Nephron (organoid): ENCODE data around the gene TPCN2.

Experiments used
- H3K27ac Mint-ChIP-seq, 3 experiments: 2 replicates each; pipeline ENCODE4 v1.8.0; 2020; ENCODE audit warnings: mixed read lengths in 3 of 3, mild to moderate bottlenecking in 2 of 3, moderate library complexity in 1 of 3
- H3K27me3 Mint-ChIP-seq: 2 replicates; pipeline ENCODE4 v1.8.0; 2021; ENCODE audit warnings: low read depth, mild to moderate bottlenecking, moderate library complexity, mixed read lengths
- H3K36me3 Mint-ChIP-seq: 2 replicates; pipeline ENCODE4 v1.8.0; 2020; ENCODE audit warnings: low read depth, mixed read lengths
- H3K4me1 Mint-ChIP-seq: 2 replicates; pipeline ENCODE4 v1.8.0; 2020; ENCODE audit warnings: mixed read lengths
- H3K4me3 Mint-ChIP-seq, 3 experiments: 2 replicates each; pipeline ENCODE4 v1.8.0; 2020; ENCODE audit warnings: mild to moderate bottlenecking in 3 of 3, mixed read lengths in 3 of 3, moderate library complexity in 2 of 3
- H3K9me3 Mint-ChIP-seq: 2 replicates; pipeline ENCODE4 v1.8.0; 2020; ENCODE audit warnings: mixed read lengths
- CTCF ChIP-seq, 3 experiments: fragments of 200-600 bp; sonication (generic); IDR thresholded peaks; one replicate each; pipeline ENCODE4 v1.5.0; 2021; ENCODE audit warnings: antibody characterized with exemption in 3 of 3; ENCODE audit not compliant: unreplicated experiment in 3 of 3

The TPCN2 gene

GRCh38 chr11:69063652-69064260, 15.0 kb downstream of the TPCN2 start:
- no peak overlapping the region for H3K27ac Mint-ChIP-seq
- peaks cover 2% of the 10 kb centered on the region for H3K4me1 Mint-ChIP-seq
- H3K36me3 Mint-ChIP-seq: no peaks in the 10 kb centered on the region
- H3K27me3 Mint-ChIP-seq: peaks cover 4% of the 10 kb centered on the region
- no peaks in the 10 kb centered on the region for H3K9me3 Mint-ChIP-seq
- TF ChIP-seq CTCF (IDR thresholded peaks at IDR 0.05; ENCODE audit: unreplicated experiment in 3 of 3): no peak
- H3K4me3 Mint-ChIP-seq: no peak overlapping the region

GRCh38 chr11:69064394-69064957, 15.7 kb downstream of the TPCN2 start:
- TF ChIP-seq CTCF (IDR thresholded peaks at IDR 0.05; ENCODE audit: unreplicated experiment in 3 of 3): no peak
- Mint-ChIP-seq H3K4me3 (no peak overlapping the region), H3K27ac (no peak overlapping the region), H3K27me3 (peaks cover 4% of the 10 kb centered on the region), H3K4me1 (no peaks in the 10 kb centered on the region), H3K9me3 (no peaks in the 10 kb centered on the region), H3K36me3 (no peaks in the 10 kb centered on the region)

GRCh38 chr11:69065147-69065710, 16.5 kb downstream of the TPCN2 start:
- H3K36me3 Mint-ChIP-seq: peaks cover under 1% of the 10 kb centered on the region
- H3K27me3 Mint-ChIP-seq: peaks cover under 1% of the 10 kb centered on the region
- TF ChIP-seq CTCF (IDR thresholded peaks at IDR 0.05; ENCODE audit: unreplicated experiment in 3 of 3): no peak
- H3K9me3 Mint-ChIP-seq: no peaks in the 10 kb centered on the region
- no peaks in the 10 kb centered on the region for H3K4me1 Mint-ChIP-seq
- no peak overlapping the region for H3K27ac Mint-ChIP-seq
- H3K4me3 Mint-ChIP-seq: no peak overlapping the region

GRCh38 chr11:69066122-69067112, 17.7 kb downstream of the TPCN2 start:
- TF ChIP-seq CTCF (IDR thresholded peaks at IDR 0.05; ENCODE audit: unreplicated experiment in 3 of 3): no peak
- H3K9me3 Mint-ChIP-seq: no peaks in the 10 kb centered on the region
- no peaks in the 10 kb centered on the region for H3K4me1 Mint-ChIP-seq
- no peak overlapping the region for H3K27ac Mint-ChIP-seq
- H3K36me3 Mint-ChIP-seq: peaks cover 4% of the 10 kb centered on the region
- H3K4me3 Mint-ChIP-seq: no peak overlapping the region
- no peaks in the 10 kb centered on the region for H3K27me3 Mint-ChIP-seq

- no peak overlapping the region for H3K27ac Mint-ChIP-seq
- H3K4me1 Mint-ChIP-seq: no peaks in the 10 kb centered on the region
- no peak overlapping the region for H3K4me3 Mint-ChIP-seq
- TF ChIP-seq CTCF (IDR thresholded peaks at IDR 0.05; ENCODE audit: unreplicated experiment in 3 of 3): no peak
- H3K27me3 Mint-ChIP-seq: no peaks in the 10 kb centered on the region
- H3K9me3 Mint-ChIP-seq: no peaks in the 10 kb centered on the region
- H3K36me3 Mint-ChIP-seq: peaks cover 4% of the 10 kb centered on the region
These were observed 18.5 kb downstream of the TPCN2 start for GRCh38 chr11:69067200-69067599.
